ENCODE data around the gene ASB11.

DNA sequence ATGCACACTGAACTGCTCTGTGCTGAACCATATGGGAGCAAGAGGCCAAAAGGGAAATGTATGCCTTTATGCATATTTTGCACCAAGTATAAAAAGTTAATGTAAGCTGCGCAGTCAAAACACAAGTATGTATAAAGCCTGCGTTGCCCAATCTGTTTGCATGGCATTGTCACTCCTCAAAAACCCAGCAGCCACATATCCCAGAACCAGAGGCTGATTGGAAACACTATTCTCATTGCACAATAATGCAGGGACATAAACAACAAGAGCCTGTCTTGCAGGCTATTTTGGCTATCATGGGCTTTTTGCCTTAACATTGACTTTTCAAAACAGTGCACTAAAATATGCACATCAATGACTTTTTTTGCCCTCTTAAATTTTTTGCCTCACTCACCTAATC lies 40.5 kb downstream of the ASB11 start:
- no peak for TF ChIP-seq POLR2A (IDR thresholded peaks at IDR 0.05)
- TF ChIP-seq, protein P1, sequence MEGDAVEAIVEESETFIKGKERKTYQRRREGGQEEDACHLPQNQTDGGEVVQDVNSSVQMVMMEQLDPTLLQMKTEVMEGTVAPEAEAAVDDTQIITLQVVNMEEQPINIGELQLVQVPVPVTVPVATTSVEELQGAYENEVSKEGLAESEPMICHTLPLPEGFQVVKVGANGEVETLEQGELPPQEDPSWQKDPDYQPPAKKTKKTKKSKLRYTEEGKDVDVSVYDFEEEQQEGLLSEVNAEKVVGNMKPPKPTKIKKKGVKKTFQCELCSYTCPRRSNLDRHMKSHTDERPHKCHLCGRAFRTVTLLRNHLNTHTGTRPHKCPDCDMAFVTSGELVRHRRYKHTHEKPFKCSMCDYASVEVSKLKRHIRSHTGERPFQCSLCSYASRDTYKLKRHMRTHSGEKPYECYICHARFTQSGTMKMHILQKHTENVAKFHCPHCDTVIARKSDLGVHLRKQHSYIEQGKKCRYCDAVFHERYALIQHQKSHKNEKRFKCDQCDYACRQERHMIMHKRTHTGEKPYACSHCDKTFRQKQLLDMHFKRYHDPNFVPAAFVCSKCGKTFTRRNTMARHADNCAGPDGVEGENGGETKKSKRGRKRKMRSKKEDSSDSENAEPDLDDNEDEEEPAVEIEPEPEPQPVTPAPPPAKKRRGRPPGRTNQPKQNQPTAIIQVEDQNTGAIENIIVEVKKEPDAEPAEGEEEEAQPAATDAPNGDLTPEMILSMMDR (IDR thresholded peaks at IDR 0.05): no peak
